Stomach (tissue), 4 donors: Measurements from ENCODE around the gene TMEM37.

Experiments
- CTCF ChIP-seq, 7 experiments: fragments of 450-650 bp in 4 of 7; fragments of 200-600 bp in 3 of 7; sonication (generic) in 3 of 7; IDR thresholded peaks; one replicate each; pipeline ENCODE4 v1.5.1; 2016 to 2019; ENCODE audit warnings: antibody characterized with exemption in 7 of 7, control low read depth in 2 of 7, mild to moderate bottlenecking in 1 of 7
- EP300 ChIP-seq: sonication (generic); formaldehyde crosslinking; IDR thresholded peaks from one replicate; pipeline ENCODE4 v1.6.1; 2017; ENCODE audit warnings: antibody characterized with exemption
- POLR2A ChIP-seq, 4 donors: fragments of 450-650 bp; IDR thresholded peaks; one replicate each; pipeline ENCODE4 v1.6.1; 2016; ENCODE audit warnings: antibody characterized with exemption in 4 of 4, control low read depth in 2 of 4, mild to moderate bottlenecking in 1 of 4, moderate library complexity in 1 of 4
- POLR2AphosphoS5 ChIP-seq, 3 donors: sonication (generic); formaldehyde crosslinking; IDR thresholded peaks; one replicate each; pipeline ENCODE4 v1.6.1; 2016; ENCODE audit warnings: antibody characterized with exemption in 3 of 3

GRCh38 chr2:119439574-119440500 is 8.2 kb downstream of the TMEM37 start:
- TF ChIP-seq POLR2A (IDR thresholded peaks at IDR 0.05): no peak
- no peak for TF ChIP-seq CTCF (IDR thresholded peaks at IDR 0.05)
- TF ChIP-seq POLR2AphosphoS5 (IDR thresholded peaks at IDR 0.05): no peak
- no peak for TF ChIP-seq EP300
